GM19452 (cell line): ENCODE measurements around the gene IL22RA1.

ENCODE experiments used
- ATAC-seq: cut with Tn5 transposase; IDR thresholded peaks from one replicate; pipeline ENCODE4 v1.9.1; 2021; ENCODE audit not compliant: unreplicated experiment

The IL22RA1 gene

DNA sequence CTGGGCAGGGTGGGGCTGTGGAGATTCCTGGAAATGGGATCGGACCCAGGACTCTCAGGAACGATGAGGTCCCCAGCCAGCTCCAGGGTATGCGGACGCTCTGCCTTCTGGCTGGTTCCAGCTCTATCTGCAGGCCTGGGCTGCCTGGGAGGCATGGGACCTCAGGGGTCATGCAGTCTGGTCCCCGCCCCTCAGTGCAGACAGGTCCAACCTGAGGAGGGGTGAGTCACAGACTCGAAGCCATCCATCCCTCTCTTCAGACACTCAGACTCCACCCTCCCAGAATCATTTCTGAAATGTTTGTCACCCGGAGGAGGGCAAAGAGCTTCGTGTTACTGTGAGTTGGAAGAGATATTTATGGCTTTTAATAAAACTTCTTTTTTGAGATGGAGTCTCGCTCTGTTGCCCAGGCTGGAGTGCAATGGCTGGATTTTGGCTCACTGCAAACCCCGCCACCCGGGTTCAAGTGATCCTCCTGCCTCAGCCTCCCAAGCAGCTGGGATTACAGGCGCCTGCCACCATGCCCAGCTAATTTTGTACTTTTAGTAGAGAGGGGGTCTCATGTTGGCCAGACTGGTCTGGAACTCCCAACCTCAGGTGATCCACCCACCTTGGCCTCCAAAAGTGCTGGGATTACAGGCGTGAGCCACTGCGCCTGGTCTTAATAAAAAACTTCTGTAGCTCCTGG is 25.1 kb downstream of the IL22RA1 start:
- no peak for ATAC-seq

DNA sequence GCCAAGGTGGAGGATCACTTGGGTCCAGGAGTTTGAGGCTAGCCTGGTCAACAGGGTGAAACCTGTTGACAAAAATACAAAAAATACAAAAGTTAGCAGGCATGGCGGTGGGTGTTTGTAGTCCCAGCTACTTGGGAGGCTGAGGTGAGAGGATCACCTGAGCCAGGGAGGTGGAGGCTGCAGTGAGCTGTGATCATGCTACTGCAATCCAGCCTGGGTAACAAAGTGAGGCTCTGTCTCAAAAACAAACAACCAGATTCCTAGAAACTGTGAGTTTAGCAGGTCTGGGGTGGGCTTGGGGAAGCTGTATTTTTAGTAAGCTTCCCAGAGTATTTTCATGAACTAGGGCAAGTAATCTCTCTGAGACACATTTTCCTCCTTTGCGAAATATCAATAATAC is 25.8 kb downstream of the IL22RA1 start:
- ATAC-seq = no peak

DNA sequence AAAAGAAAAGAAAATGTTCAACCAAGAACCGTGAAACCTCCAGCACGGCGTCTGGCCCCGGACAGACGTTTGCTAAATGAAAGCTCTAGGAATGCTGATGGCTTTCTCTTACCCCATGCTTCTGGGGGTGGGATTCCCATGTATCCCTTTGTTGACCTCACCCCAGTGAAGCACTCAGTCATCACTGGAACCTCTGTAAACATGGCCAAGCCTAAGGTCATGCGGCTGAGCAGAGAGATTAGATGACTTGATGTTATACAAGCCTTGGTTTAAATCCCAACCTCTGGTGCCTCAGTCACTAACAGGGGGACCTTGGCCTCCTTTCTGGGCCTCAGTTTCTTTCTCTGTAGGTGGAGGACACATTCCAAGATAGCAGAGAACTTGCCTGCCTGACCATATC is 28.2 kb downstream of the IL22RA1 start:
- no peak for ATAC-seq

DNA sequence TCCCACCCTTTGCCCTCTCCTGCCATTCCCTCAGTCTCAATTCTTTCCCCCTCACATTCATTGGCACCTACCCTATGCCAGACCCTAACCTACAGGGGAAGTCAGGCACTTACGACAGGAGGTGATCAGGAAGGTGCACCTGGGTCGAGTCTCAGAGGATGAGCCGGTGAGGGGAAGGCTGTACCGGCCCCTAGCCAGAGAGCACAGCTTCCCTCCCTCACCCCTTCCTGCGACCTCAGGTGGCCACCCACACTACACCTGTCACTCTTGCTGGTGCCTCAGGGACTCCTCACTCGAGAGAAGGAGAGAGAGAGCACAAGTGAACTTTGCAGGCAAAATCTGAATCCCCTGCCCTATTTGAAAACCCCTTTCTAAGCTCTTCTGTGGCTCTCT is 29.3 kb downstream of the IL22RA1 start:
- ATAC-seq = no peak

DNA sequence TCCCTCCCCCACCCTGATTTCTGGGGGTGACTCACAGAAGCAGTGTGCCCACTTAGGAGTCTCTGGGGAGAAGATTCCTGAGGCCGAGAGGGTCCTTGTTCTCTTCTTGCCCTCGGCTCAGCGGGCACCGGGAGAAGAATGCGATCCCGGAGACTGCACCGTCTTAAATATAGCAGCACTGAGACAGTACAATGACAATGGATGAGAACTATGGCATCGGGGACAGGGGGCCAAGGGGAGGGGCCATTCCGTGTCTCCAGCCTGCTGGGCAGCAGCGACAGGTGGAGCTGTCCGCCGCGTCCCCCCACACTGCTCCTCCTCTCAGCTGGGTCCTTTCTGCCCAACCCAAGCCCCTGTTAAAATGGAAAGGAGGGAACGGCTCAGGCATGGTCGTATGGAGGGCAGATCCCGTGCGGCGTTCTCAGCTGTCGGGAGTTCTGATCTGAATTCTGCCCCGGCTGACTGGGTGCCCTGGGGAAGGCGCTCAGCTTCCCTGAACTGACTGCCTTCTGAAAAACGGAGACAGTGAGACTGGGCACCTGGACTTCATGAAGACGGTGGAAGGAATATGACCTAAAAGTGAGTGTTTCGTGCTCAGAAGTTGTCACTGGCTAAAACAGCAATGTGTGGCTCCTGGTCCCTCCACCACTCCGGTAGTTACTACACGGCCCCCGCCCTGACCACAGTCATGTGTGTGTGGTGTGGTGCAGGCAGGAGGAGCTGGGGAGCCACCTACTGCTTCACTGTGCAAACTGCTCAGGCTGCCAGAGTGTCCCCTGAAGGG is 30.8 kb downstream of the IL22RA1 start, which contains the start of gene MYOM3:
TSS of gene MYOM3 (minus strand) at position 140 of the 784 bp plus-strand sequence. CDS start 3,499 bp downstream, outside the sequence.
- no peak for ATAC-seq

DNA sequence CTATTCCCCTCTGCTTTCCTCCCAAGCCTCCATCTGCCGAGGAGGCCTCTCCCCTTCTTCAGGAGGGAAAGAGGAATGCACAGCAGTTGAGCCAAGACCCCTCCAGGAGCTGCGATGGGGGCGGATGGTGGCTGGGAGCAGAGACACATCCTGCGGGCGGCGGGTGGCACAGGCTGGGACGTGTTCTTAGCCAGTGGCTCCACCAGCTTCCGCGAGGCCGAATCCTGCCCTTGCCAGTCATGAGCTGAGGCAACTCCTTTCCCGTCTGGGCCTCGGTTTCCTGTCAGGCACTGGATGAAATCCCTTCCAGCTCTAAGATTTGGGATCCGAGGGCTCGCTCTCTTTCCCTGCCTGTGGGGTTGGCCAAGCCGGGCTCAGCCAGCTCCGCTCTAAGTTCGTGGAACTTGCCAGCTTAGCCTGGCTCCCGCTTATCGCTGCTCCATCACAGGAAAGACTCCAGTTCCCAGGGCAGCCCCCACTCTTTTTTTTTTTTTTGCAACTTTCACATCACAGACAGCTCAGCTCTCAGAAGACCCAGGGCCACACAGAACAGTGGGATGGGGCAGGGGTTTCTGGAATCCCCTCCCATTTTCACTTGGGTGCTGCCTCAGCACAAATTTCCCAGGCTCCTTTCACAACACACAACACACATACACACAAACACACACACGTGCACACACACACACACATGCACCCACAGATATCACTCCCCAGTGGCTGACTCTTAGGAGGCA is 31.5 kb downstream of the IL22RA1 start:
- no peak for ATAC-seq

DNA sequence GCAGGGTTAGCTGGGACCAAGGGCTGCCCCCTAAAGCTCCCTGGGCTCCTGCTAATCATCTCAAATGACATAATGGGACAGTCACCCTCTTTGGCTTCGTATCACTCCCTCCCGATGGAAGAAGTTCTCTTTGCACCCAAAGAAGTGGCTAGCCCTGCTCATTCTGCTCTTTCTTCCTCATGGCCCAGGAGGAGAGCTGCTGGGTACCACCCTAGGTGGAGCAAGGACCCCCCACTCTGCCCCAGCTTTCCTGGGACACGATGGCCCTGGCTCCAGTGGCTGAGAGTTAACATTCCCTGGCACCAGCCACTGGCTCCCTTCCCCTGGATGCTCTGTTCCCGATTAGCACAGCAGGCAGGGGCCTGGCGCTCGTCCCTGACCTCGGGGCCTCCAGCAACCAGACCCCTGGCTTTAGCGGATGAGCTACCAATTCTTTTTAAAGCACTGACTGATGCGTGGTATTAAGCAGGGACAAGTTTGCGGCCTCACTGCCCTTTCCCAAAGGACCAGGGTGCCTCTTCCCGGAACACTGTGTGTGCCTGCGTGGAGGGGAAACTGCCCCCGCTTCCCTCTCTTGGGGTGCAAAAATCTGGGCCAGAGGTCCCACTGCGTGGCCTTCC is 32.2 kb downstream of the IL22RA1 start:
- no peak for ATAC-seq

DNA sequence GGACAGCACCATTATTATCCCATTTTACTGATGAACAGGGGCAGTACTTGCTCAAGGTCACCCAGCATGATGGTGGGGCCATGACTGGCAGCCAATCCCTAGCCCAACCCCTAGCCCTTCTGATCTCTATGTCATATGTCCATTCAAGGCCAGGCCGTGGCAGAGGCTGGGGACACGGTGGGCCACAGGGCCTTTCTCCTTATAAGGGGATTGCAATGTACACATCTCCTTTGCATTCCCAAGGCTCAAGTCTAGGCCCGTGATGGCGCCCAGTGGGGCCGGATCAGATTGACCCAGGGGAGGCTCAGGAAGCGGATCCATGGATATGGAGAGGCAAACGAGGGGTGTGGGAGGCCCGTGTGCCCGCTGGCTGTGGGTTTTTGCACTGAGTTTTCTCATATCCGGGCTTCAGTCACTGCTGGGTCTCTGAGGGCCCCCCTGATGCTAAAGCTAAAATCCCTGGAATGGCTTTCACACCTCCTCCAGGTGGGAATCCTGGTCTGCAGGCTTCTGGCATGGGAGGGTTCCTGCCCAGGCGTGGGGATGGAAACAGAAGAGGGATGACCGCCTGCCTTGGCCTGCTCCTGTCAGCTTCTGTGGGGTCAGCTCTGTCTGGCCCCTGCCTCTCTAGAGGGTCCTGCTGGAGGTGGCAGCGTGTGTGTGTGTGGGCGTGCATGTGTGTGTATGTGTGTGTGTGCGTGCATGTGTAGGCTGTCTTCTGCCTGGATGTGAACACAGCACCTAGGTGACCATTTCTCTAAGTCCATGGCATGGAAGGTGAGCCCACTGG is 33.1 kb downstream of the IL22RA1 start:
- ATAC-seq = no peak

DNA sequence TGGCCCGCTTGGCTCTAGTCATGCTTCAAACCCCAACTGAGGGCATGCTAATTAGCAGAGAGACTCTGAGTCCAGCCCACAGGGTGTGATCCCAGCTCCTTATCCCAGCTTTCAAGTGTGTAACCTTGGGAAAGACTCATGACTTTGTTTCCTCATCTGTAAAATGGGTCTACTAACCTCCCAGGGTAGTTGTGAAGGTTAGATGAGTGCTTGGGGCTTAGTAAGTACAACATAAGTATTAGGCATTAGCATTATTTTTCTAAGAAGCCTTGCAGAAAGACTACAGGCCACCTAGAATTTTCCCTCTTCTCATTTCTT is 33.8 kb downstream of the IL22RA1 start:
- no peak for ATAC-seq

DNA sequence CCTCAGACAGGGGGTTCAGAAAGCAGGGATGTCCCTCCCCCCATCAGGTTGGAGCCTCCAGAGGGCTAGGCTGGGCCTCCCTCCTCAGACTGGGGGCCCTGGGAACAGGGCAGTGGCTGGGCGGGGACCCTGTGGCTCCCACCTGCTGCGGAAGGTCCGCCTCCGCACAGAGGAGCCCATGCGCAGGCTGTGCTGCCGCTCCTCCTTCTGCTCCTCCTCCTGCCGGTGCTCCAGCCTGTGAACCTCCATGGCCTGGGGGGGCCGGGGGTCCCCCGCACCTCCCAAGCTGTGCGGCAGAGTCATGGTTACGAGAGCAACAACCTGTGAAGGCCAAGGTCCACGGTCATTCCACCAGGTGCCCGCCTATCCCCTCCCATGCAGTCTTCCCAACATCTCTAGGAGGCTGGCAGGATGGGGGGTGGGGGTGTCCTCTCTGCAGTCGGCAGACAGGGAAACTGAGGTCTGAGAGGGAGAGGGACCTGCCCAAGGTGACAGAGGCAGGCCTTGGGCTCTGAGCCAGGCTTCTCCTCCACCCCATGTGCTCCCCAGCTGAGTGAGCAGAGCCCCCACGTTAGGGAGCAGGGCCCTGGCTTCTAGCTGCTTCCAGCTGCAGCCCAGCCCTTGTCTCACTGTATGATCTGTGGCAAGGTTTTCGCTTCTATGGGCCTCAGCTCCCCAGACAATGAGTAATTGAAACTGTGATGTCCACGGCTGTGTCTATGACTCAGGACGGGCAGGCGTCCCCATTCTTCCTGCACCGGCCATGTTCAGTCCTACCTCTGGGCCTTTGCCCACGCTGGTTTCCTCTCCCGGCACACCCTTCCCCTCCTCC is 34.4 kb downstream of the IL22RA1 start:
- no peak for ATAC-seq

DNA sequence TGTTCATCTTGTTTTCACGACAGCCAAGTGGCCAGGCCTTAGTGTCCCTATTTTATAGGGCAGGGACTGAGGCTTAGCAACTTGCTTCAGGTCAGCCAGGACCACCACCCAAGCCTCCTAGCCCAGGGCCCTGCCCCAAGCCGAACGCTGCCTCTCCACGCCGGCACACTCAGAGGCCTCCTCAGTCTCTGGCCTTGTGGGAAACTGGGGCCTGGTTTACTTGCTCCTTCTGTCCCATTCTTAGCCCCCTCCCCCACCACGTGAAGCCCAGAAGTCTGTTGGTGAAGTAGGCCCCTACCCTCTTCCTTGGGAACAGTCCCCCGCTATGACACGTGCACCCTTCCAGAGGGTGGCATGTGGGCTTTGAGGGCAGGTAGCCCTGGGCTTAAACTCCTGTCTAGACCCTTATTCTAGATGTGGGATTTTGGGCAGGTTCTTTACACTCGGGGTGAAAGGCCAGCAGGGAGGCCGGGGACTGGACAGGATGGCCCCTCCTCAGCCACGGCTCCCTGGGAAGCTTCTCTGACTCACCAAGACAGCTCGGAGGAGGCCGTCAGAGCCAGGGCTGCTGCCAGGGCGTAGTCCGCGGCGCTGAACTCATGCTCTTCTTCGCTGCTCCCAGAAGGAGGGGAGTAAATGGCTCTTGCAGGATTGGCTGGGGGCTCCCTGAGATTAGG is 35.3 kb downstream of the IL22RA1 start:
- ATAC-seq = no peak

DNA sequence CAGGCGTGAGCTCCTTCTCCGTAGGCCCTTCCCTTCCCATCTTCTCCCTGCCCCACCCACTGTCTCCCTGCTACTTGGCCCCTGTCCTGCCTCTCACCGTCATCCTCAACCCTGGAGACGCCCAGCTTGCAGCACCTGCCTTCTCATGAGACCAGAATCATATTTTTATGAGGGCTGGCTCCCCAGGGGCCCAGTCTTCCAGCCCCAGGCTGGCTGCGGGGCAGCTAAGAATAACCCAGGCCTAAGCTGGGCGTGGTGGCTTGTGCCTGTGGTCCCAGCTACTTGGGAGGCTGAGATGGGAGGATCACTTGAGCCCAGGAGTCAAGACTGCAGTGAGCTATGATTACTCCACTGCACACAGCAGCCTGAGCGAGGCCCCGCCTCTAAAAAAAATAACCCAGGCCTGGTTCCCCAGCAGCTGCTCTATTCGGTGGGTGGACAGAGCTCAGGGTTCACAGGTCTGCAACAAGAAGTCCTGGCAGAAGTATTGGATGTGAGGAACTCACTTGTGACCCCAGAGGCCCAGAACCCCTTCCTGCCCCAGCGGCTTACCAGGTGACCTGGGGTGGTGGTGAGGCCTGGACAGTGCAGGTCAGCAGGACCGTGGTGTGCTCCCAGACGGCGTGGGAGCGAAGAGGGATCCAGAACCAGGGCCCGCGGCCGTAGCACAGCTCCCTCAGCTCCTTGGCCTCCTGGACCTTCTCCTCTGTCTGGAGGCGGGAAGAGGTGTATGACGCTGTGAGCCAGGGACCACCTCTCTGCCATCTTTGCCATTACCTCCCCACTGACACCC is 37.4 kb downstream of the IL22RA1 start:
- ATAC-seq = no peak

DNA sequence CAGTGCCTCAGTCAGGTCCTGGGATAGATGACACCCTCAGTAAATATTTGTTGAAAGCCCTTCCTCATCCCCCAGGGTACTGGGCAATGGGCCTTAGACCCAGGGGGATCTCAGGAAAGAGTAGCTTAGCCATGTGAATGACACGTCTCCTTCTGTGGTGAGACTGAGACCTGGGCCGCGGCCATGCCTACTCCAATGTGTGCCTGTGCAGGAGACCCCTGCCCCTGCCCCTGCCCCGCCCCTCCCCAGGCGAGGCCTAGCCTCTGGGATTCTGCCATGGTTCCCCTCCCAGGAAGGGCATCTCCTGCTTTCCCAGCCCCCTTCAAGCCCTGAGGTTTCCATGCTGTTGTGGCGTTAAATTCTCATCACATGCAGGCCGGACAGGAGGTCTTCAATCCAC is 38.1 kb downstream of the IL22RA1 start:
- no peak for ATAC-seq

DNA sequence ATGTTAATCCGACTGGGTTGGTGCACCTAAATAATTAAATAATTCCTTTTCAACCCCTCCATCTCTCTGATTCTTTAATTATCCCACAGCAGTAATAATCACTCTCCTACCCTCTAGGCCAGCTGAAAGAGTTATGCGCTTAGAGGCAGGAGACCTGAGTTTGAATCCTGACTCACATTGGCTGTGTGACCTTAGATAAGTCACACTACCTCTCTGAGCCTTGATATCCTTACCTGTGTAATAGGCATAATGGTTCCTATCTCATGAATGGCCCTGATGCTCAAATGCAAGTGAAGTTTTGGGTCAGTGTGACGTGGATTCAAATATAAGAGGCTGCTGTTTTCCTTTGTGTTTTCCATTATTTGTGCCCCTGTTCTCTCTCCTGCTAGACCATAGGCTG is 39.1 kb downstream of the IL22RA1 start:
- no peak for ATAC-seq

DNA sequence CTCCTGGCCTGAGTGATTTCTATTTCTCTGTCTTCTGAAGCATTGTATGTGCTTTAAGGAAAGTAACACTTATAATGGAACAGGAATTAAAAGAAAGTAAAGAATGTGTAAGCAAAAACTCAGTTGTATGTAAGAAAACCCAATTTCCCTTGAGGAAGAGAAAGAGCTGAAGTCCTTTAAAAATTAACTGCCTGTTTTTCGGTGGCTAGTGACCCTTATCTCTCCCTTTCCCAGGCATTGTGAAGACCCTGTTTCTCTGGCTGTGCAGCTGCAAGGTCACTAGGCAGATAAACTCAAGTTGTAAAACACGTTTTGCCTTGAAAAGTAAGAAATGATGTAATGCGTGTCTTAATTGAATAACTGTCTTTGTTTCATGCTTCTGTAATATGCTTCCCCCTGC is 39.5 kb downstream of the IL22RA1 start:
- no peak for ATAC-seq

DNA sequence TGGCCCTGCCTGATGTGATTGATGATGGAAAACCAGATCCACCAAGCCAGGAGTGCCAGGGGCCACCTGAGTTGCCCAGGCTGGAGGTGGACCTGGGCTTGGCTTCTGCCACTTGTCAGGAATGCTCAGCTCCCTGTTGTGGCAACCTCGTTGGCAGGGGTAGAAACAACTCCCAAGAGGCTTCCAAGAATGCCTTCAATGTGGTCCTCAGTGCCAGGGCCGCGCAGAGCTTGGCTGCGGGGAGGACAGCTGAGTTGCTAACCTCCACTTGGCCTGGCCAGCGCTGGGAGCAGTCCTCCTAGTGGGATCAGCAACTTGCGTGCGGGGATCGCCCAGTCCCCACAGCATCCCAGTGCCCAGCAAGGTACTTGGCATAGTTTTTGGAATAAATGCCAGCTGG is 40.0 kb downstream of the IL22RA1 start:
- ATAC-seq = no peak

DNA sequence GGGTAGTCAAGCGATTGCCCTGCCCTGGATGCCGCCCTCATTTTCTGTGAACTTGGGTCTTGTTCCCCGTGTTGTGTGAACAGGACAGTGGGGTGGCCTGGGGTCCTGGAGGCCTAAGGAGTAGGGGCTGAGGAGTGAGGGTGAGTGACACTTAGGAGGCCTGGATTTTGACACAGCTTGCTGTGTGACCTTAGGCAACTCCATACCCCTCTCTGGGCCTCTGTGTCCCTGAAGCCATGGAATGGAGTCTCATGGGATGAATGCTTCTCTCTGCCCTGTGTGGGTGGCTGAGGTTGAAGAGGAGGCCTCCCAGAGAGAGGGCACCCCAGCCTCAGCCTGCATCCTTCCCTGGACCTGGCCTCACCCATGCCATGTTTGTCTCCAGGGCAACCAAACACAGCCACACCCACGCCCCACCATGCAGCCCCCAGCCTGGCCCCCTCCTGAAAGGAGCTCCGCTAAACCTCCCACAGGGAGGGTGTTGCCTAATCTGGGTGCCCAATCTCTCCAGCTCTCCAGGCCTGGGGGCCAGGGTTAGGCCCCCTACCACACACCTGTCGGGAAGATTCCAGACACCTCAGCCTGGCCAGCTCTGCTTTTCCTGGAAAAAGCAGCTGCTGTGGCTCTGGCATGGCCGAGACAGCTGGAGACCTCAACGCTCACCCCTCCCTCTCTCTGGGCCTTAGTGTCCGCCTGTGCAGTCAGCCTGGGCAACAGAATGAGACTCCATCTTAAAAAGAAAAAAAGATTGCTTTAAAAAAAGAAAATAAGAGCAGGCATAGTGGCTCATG is 40.9 kb downstream of the IL22RA1 start:
- ATAC-seq = no peak
